Mesenchymal stem cell (in vitro differentiated cells and primary cell): Measurements from ENCODE around the gene KLF7.
A peak's percentile ranks its signal among the peaks of the same experiment; 100 is the strongest.

Experiments used
- DNase-seq: peaks from one replicate; pipeline ENCODE4 v3.0.0-alpha.2; 2013
- H2AFZ ChIP-seq: one replicate; pipeline ENCODE4 v1.6.1; 2013; ENCODE audit warnings: low read depth, mild to moderate bottlenecking, control low read depth, inconsistent platforms, low read length, moderate library complexity
- H2AK5ac ChIP-seq: 2 replicates; pipeline ENCODE4 v1.6.1; 2013; ENCODE audit warnings: low read length, moderate library complexity, mild to moderate bottlenecking, inconsistent platforms; ENCODE audit not compliant: severe bottlenecking
- H2BK120ac ChIP-seq: one replicate; pipeline ENCODE4 v1.6.1; 2013; ENCODE audit warnings: low read depth, mild to moderate bottlenecking, inconsistent platforms, low read length, moderate library complexity
- H2BK12ac ChIP-seq, 2 experiments: one replicate each; pipeline ENCODE4 v1.6.1; 2013; ENCODE audit warnings: inconsistent platforms in 2 of 2, low read length in 2 of 2, mild to moderate bottlenecking in 2 of 2, moderate library complexity in 2 of 2, control low read depth in 1 of 2
- H2BK15ac ChIP-seq: one replicate; pipeline ENCODE4 v1.6.1; 2013; ENCODE audit warnings: mild to moderate bottlenecking, low read depth, inconsistent platforms; ENCODE audit not compliant: poor library complexity, severe bottlenecking
- H2BK5ac ChIP-seq: 2 replicates; pipeline ENCODE4 v1.6.1; 2013; ENCODE audit warnings: low read depth, mild to moderate bottlenecking, low read length, control low read depth, inconsistent platforms; ENCODE audit not compliant: poor library complexity, severe bottlenecking
- H3K14ac ChIP-seq, 2 experiments: one replicate each; pipeline ENCODE4 v1.6.1; 2013; ENCODE audit warnings: inconsistent platforms in 2 of 2, low read length in 2 of 2, control low read depth in 1 of 2, mild to moderate bottlenecking in 1 of 2, moderate library complexity in 1 of 2
- H3K18ac ChIP-seq, 2 experiments: one replicate each; pipeline ENCODE4 v1.6.1; 2013; ENCODE audit warnings: inconsistent platforms in 2 of 2, low read length in 2 of 2, control low read depth in 1 of 2, low read depth in 1 of 2, mild to moderate bottlenecking in 1 of 2
- H3K23ac ChIP-seq, 2 experiments: one replicate each; pipeline ENCODE4 v1.6.1; 2013; ENCODE audit warnings: inconsistent platforms in 2 of 2, low read length in 2 of 2, mild to moderate bottlenecking in 2 of 2, moderate library complexity in 2 of 2, control low read depth in 1 of 2
- H3K27ac ChIP-seq: 2 replicates; pipeline ENCODE4 v1.5.1; 2013; ENCODE audit warnings: mild to moderate bottlenecking, moderate library complexity, low read length, control low read depth, inconsistent platforms; ENCODE audit not compliant: poor library complexity, severe bottlenecking
- H3K27me3 ChIP-seq, 2 experiments: 2 replicates each; pipeline versions ENCODE4 v1.6.1 to v1.7.0; 2013; ENCODE audit warnings: low read length in 2 of 2, mild to moderate bottlenecking in 2 of 2, moderate library complexity in 2 of 2, control low read depth in 1 of 2, inconsistent platforms in 1 of 2; ENCODE audit not compliant: control insufficient read depth in 1 of 2, insufficient read depth in 1 of 2
- H3K36me3 ChIP-seq, 2 experiments: 2 replicates each; pipeline versions ENCODE4 v1.6.1 to v1.7.0; 2013; ENCODE audit warnings: low read length in 2 of 2, control low read depth in 1 of 2, inconsistent platforms in 1 of 2, low read depth in 1 of 2, mild to moderate bottlenecking in 1 of 2; ENCODE audit not compliant: insufficient read depth in 2 of 2, control insufficient read depth in 1 of 2
- H3K4ac ChIP-seq, 2 experiments: one replicate each; pipeline ENCODE4 v1.6.1; 2013; ENCODE audit warnings: inconsistent platforms in 2 of 2, low read length in 2 of 2, mild to moderate bottlenecking in 2 of 2, moderate library complexity in 2 of 2, control low read depth in 1 of 2, low read depth in 1 of 2
- H3K4me1 ChIP-seq: 2 replicates; pipeline ENCODE4 v1.6.1; 2013; ENCODE audit warnings: low read depth, low read length, control low read depth; ENCODE audit not compliant: control insufficient read depth, insufficient read depth
- H3K4me2 ChIP-seq: 2 replicates; pipeline ENCODE4 v1.6.1; 2013; ENCODE audit warnings: low read length, mild to moderate bottlenecking, inconsistent platforms; ENCODE audit not compliant: poor library complexity, severe bottlenecking
- H3K4me3 ChIP-seq, 2 experiments: 2 replicates each; pipeline versions ENCODE4 v1.5.1 to v1.7.0; 2013; ENCODE audit warnings: low read length in 2 of 2, mild to moderate bottlenecking in 2 of 2, control low read depth in 1 of 2, low read depth in 1 of 2; ENCODE audit not compliant: insufficient read depth in 1 of 2
- H3K79me1 ChIP-seq: replicated peaks from 2 replicates; pipeline ENCODE4 v1.6.1; 2013; ENCODE audit warnings: mild to moderate bottlenecking, control low read depth, low read length, inconsistent platforms; ENCODE audit not compliant: poor library complexity, severe bottlenecking
- H3K9ac ChIP-seq: 2 replicates; pipeline ENCODE4 v1.7.0; 2013; ENCODE audit warnings: mild to moderate bottlenecking, low read length, moderate library complexity
- H3K9me3 ChIP-seq: 2 replicates; pipeline ENCODE4 v1.7.0; 2013; ENCODE audit warnings: mild to moderate bottlenecking, low read length; ENCODE audit not compliant: control insufficient read depth
- H4K8ac ChIP-seq: one replicate; pipeline ENCODE4 v1.6.1; 2013; ENCODE audit warnings: inconsistent platforms, mild to moderate bottlenecking, low read length, moderate library complexity
- H4K91ac ChIP-seq: one replicate; pipeline ENCODE4 v1.6.1; 2013; ENCODE audit warnings: mild to moderate bottlenecking, low read length, inconsistent platforms
- WGBS: methylation state at CpG from one replicate; pipeline ENCODE4 v1.1.7; 2013; ENCODE audit warnings: mixed read lengths; 5-methylcytosine and 5-hydroxymethylcytosine counted together

KLF7 gene

DNA sequence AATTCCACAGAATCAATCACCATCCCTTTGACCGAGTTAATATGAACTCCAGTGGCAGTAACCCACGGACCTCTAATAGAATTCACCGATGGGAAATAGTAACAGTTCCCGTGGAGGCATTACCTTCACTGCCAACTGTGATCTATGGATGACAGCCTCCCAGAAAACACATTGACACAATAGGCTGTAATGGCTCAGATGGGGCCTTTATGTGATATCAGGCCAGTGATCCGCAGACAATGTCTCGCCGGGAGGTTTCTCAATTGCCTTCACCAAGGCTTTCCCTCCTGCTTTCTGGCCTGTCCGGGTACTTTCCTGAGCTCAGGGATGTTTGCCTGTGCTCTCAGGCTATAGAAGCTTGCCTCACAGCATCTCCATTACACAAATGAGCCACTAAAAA, 34.4 kb upstream of the KLF7 start:
- 91% methylated on average over 8 of the region's 8 CpGs for WGBS
- Histone ChIP-seq H3K18ac (no peak overlapping the region), H2BK15ac (no peak overlapping the region), H3K4me2 (no peak overlapping the region), H3K79me1 (no peaks in the 10 kb centered on the region), H4K91ac (no peak overlapping the region), H2AK5ac (no peak overlapping the region), H3K9me3 (peaks cover 10% of the 10 kb centered on the region), H3K23ac (no peak overlapping the region), H3K4me3 (no peak overlapping the region), H3K9ac (no peak overlapping the region), H2BK5ac (no peak overlapping the region), H2AFZ (no peak overlapping the region), H2BK12ac (no peak overlapping the region), H3K14ac (no peak overlapping the region), H2BK120ac (no peak overlapping the region), H3K4ac (no peak overlapping the region), H4K8ac (no peak overlapping the region), H3K27me3 (no peaks in the 10 kb centered on the region), H3K4me1 (no peaks in the 10 kb centered on the region), H3K36me3 (no peaks in the 10 kb centered on the region), H3K27ac (no peak overlapping the region)
- DNase-seq: no peak

- Histone ChIP-seq H3K4me3 (no peak overlapping the region), H3K27ac (no peak overlapping the region), H2AK5ac (no peak overlapping the region), H2BK12ac (no peak overlapping the region), H4K8ac (no peak overlapping the region), H3K23ac (no peak overlapping the region), H2BK5ac (no peak overlapping the region), H3K9me3 (peaks cover 8% of the 10 kb centered on the region), H3K4me2 (no peak overlapping the region), H3K79me1 (no peaks in the 10 kb centered on the region), H2BK15ac (no peak overlapping the region), H3K4me1 (no peaks in the 10 kb centered on the region), H3K4ac (no peak overlapping the region), H2BK120ac (no peak overlapping the region), H2AFZ (no peak overlapping the region), H3K27me3 (no peaks in the 10 kb centered on the region), H3K36me3 (no peaks in the 10 kb centered on the region), H3K14ac (no peak overlapping the region), H3K18ac (no peak overlapping the region), H3K9ac (no peak overlapping the region), H4K91ac (no peak overlapping the region)
- no peak for DNase-seq
- no CpG with 5 or more reads among the region's 2 CpGs for WGBS
Observed at GRCh38 chr2:207194028-207194427, 28.3 kb upstream of the KLF7 start.

- H3K27ac ChIP-seq: no peak overlapping the region
- no peak overlapping the region for H3K4ac ChIP-seq
- no peak overlapping the region for H2AK5ac ChIP-seq
- H2BK15ac ChIP-seq: no peak overlapping the region
- H3K4me3 ChIP-seq: no peak overlapping the region
- no peak overlapping the region for H3K9ac ChIP-seq
- no peak overlapping the region for H4K91ac ChIP-seq
- H3K4me1 ChIP-seq: peaks cover 2% of the 10 kb centered on the region
- peaks cover 8% of the 10 kb centered on the region for H3K9me3 ChIP-seq
- H2BK12ac ChIP-seq: no peak overlapping the region
- H3K4me2 ChIP-seq: no peak overlapping the region
- H3K23ac ChIP-seq: no peak overlapping the region
- H3K18ac ChIP-seq: no peak overlapping the region
- H2AFZ ChIP-seq: no peak overlapping the region
- peak; percentile 23 for DNase-seq
- H4K8ac ChIP-seq: no peak overlapping the region
- no peaks in the 10 kb centered on the region for H3K36me3 ChIP-seq
- no peaks in the 10 kb centered on the region for H3K27me3 ChIP-seq
- no peak overlapping the region for H2BK5ac ChIP-seq
- no peaks in the 10 kb centered on the region for H3K79me1 ChIP-seq
- H3K14ac ChIP-seq: no peak overlapping the region
- H2BK120ac ChIP-seq: no peak overlapping the region
- 75% methylated on average over 2 of the region's 3 CpGs for WGBS
Observed at GRCh38 chr2:207188626-207189419, 23.1 kb upstream of the KLF7 start.

GRCh38 chr2:207185372-207185771, 19.6 kb upstream of the KLF7 start:
- Histone ChIP-seq H3K14ac (no peak overlapping the region), H3K18ac (no peak overlapping the region), H3K4me2 (no peak overlapping the region), H2AK5ac (no peak overlapping the region), H3K9ac (no peak overlapping the region), H3K79me1 (no peaks in the 10 kb centered on the region), H2AFZ (no peak overlapping the region), H3K27me3 (no peaks in the 10 kb centered on the region), H4K8ac (no peak overlapping the region), H3K23ac (no peak overlapping the region), H3K4me1 (peaks cover 7% of the 10 kb centered on the region), H4K91ac (no peak overlapping the region), H2BK120ac (no peak overlapping the region), H3K9me3 (peaks cover 8% of the 10 kb centered on the region), H3K4me3 (no peak overlapping the region), H2BK5ac (no peak overlapping the region), H2BK12ac (no peak overlapping the region), H2BK15ac (no peak overlapping the region), H3K36me3 (no peaks in the 10 kb centered on the region), H3K4ac (no peak overlapping the region), H3K27ac (no peak overlapping the region)
- WGBS: 97% methylated on average over 6 of the region's 6 CpGs
- DNase-seq: no peak
